IPS-18c (cell line): ENCODE results near the gene CRISP3.

Experiments
- H3K4me3 ChIP-seq: 2 replicates; pipeline ENCODE4 v1.7.0; 2013; ENCODE audit warnings: low read depth, mild to moderate bottlenecking, low read length, moderate library complexity; ENCODE audit not compliant: insufficient read depth
- H3K9me3 ChIP-seq: one replicate; pipeline ENCODE4 v1.6.1; 2013; ENCODE audit warnings: mild to moderate bottlenecking, low read length, moderate library complexity; ENCODE audit not compliant: control insufficient read depth, insufficient read depth

CRISP3 gene

GRCh38 chr6:49720372-49720771, 23.8 kb downstream of the CRISP3 start:
- Histone ChIP-seq H3K4me3 (no peak overlapping the region), H3K9me3 (no peaks in the 10 kb centered on the region)

GRCh38 chr6:49713346-49713745, 30.8 kb downstream of the CRISP3 start, which contains the start of gene CRISP2:
Gene CRISP2, minus strand, starts transcription at chr6:49713543. Its CDS starts 4,347 bp downstream, at chr6:49709196.
- Histone ChIP-seq H3K9me3 (no peaks in the 10 kb centered on the region), H3K4me3 (no peak within 1 kb of the TSS)

- H3K4me3 ChIP-seq, result no peak overlapping the region
- no peaks in the 10 kb centered on the region for H3K9me3 ChIP-seq
Observed at GRCh38 chr6:49698478-49698877, 45.7 kb downstream of the CRISP3 start.

- H3K4me3 ChIP-seq, result no peak overlapping the region
Observed at GRCh38 chr6:49693512-49693911, 50.7 kb downstream of the CRISP3 start.

GRCh38 chr6:49692534-49692933, 51.7 kb downstream of the CRISP3 start:
- H3K4me3 ChIP-seq, result no peak overlapping the region
- H3K9me3 ChIP-seq, result no peaks in the 10 kb centered on the region

More at GRCh38 chr6:49693512-49693911, 50.7 kb downstream of the CRISP3 start:
- H3K9me3 ChIP-seq, result no peaks in the 10 kb centered on the region
